IPS-NIHi7 (cell line): Measurements from ENCODE around the gene ACSF2.
A peak's percentile ranks its signal among the peaks of the same experiment; 100 is the strongest.
"Not testable (repeated sequence)": the region's sequence is repeated elsewhere in the genome, so short reads cannot be mapped to it uniquely, and the experiment has no call there.

Experiments used
- DNase-seq: peaks from one replicate; pipeline ENCODE4 v3.0.0; 2012; ENCODE audit warnings: mixed read lengths; ENCODE audit errors: extremely low spot score

Gene ACSF2

DNA sequence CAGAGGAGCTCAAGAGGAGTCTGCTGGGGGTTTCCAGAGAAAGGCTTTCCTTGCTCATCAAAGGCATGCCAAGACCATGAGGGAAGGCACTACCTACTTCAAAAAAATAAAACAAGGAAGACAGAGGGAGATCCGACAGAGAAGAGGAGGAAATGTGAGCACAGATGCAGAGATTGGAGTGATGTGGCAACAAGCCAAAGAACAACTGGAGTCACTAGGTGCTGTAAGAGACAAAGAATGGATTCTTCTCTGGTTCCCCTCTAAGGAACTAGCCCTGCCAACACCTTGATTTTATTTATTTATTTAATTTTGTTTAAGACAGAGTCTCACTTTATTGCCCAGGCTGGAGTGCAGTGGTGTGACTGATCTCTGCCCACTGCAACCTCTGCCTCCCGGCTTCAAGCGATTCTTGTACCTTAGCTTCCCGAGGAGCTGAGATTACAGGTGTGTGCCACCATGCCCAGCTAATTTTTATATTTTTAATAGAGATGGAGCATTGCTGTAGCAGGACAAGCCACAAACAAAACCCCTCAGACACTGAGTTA is 13.8 kb upstream of the ACSF2 start:
- DNase-seq = no peak

DNA sequence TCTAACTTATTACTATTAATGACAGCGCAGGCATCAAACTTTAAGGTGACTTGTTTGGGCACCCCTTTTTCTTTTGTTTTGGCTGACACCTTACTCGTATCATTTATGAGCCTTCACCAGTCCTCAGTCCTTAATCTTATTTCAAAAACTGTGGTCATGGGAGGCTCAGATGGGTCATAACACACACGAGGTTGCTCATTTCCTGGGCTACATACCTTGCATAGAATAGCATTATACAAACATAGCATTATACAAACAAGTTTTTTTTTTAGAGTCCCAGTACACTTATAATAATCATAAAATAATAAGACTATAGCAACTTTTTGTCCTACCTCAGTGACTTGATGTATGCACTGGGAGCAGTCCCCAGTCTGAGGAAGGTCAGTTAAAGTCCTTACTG is 11.2 kb upstream of the ACSF2 start:
- no peak for DNase-seq

DNA sequence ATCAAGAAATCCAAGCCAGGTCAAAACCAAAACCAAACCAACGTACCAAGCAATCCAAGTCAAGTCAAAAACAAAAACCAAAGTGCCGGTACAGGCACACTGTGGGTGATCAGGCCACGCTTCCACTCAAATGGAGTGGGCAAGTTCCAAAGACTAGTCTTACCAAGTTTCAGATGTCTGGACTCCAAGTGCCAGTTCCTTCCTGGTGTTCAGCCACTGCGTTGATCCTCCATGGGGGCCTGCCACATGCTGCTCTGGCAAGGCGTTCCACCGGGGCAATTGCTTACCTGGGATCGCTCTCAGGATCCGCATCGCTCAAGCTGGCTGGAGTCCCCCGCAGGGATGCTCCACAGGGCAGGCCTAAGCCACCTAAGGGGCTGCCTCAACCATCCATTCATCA is 6.4 kb upstream of the ACSF2 start:
- not testable (repeated sequence) for DNase-seq

DNA sequence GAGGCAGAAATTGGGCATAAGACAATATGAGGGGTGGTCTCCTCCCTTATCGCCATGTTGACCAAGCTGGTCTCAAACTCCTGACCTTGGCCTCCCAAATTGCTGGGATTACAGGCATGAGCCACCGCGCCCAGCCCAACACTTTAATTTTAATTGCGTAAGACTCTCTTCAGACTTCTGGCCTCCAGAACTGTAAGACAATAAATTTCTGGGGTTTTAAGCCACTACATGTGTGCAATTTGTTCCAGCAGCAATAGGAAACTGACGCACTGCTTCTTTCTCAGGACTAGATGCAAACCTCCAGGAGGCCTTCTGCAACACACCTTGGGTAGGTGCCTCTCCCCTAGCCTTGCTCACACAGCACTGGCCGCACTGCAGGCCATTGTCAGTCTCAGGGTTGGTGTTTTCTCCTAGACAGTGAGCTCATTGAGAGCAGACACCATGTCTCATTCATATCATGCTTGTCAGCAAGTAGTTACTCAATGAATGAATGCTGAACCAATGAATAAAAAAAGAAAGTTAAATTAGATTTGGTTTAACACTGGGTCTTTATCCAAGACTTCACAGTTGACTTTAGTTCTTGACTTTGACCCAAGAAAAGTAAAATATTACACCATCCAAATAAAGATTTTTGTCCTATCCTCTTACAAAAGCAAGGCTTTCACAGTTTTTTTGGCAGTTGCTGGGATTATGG is 5.5 kb upstream of the ACSF2 start:
- DNase-seq = no peak

DNA sequence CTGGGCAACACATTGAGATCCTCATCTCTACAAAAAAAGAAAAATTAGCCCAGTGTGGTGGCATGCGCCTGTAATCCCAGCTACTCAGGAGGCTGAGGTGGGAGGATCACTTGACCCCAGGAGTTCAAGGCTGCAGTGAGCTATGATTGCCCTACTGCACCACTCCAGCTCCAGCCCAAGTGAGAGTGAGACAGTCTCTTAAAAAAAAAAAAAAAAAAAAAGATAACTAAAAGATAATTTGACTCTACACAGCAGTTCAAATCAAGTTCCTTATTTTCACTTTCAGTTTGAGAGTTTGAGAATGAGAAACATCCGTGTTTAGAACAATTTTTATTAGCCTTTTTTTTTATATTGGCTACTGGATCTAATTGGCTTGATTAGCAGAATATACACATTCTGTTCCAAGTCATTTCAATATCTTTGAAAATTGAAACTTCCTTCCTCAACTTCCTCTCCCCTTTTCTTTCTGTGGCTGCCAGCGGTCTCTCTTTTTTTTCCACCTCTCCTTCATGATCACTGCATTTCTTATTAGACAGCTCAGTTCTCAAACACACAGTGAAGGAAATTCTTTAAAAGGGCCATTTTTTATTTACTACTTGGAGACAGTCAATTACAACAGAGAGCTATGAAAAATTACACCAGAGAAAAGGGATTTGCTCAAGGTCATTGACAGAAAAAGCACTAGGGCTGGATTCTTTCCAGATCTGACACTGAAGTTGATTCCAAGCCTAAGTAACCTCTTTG is 4.5 kb upstream of the ACSF2 start:
- no peak for DNase-seq

DNA sequence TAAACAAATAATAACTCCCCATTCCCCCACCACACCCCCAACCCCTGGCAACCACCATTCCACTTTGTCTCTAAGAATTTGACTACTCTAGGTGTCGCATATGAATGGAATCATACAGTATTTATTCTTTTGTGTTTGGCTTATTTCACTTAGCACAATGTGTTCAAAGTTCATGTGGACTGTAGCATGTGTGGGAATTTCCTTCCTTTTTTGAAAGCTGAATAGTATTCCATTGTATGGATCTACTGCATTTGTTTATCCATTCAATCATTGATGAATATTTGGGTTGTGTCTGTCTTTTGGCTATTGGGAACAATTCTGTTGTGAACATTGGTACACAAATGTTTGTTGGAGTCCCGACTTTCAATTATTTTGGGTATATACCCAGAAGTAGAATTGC is 3.3 kb upstream of the ACSF2 start:
- DNase-seq = no peak

DNA sequence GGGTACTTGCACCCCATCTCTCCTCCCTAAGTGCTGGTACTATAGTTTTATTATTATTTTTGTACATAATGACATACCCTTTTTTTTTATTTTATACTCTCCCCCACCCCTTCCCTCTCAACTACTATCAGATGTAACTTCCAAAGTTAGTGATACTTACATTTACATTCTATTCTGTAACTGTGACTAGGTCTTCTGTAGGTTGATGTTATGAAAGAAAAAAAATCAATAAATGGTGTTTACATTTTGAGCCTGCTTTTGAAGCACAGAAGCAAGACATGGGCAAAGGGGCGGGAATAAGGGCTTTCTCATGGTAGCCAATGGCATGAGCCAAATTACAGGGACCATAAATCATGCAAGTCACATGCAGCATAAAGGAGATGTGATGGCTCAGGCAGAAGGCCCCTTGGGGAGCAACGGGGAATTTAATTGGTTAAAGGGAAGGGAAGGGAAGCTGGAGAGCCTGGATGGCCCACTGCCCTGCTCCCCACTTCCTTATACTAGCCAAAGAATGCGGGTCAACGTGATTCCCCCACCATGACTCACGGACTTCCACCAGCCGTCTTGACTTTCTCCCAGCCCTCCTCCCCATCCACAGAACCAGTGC is 2.4 kb upstream of the ACSF2 start:
- DNase-seq = no peak

DNA sequence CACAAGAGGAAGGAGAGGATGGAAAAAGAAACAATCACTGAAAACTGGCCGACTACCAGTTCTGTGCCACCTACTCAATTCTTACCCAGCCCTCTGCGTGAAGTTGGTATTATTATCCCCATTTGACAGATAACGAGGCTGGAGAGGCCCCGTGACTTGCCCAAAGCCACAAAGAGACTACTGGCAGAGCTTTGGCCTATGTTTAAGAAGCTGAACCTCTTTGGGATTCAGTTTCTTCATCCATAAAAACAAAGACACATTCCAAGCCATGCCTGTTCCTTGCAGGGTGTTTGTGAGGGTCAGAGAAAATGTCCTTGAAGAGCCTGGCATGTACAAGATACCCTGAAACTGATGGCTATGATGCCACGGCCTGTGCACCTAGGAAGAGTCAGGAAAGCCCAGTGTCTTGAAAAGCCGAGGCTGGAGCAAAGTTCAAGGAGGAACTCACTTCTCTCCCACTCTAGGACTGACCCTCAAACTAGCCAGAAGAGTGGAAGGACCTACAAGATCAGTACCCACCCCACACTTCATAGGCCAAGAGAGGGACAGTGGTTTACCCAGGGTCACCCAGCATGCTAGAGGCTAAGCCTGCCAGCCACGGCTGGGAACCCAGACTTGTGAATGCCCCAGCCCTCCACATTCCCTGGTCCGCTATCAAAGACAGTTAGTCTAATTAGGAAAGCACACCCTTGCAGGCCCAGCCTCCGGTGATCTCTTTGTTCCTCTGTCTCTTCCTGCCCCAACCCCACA is 1.6 kb upstream of the ACSF2 start:
- DNase-seq = no peak

DNA sequence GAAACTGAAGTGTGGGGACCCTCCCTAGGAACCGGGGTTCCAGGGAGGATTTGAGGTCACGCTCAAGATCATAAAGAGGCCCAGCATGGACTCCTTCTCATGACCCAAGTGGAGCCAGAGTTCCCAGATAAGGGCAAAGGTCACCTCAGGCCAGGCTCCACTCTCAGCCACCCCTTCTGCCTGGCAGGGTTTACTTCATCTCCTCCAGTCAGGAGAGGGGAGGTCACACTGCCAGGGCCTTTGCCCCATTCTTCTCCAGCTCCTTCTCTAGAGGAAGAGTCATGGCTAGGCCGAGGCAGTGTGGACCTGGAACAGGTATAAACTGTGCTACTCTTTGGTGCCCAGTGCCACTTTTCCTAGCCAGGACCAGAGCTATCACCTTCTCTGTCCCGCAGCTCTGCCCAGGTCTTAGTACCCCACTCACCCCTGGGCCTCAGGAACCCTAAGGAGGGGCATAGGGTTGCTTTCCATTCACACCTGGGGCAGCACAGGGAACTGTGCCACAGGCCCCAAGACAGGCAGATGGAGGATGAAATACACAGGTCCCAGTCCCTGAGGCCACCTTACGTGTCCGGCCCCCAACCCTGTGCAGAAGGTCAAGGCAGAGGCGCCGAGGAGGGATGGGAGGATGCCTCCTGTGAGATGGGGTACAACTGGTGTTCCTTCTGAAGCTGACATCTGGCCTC is 879 bp upstream of the ACSF2 start:
- no peak for DNase-seq

DNA sequence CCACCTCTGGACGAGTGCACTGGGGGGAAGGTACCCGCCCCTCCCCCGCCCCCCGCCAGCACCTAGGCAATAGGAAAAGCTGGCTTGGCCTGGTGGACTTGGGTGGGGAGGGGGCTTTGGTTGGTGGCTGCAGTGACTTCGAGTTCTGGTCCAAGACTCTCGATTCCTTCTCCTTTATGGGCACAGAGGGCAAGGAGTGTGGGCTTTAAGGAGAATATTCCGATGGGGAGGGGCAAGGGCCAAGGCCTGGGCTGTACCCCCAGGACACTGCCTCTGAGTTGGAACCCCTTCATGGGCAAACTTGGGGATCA is 409 bp downstream of the ACSF2 start:
- peak; percentile 82 for DNase-seq

DNA sequence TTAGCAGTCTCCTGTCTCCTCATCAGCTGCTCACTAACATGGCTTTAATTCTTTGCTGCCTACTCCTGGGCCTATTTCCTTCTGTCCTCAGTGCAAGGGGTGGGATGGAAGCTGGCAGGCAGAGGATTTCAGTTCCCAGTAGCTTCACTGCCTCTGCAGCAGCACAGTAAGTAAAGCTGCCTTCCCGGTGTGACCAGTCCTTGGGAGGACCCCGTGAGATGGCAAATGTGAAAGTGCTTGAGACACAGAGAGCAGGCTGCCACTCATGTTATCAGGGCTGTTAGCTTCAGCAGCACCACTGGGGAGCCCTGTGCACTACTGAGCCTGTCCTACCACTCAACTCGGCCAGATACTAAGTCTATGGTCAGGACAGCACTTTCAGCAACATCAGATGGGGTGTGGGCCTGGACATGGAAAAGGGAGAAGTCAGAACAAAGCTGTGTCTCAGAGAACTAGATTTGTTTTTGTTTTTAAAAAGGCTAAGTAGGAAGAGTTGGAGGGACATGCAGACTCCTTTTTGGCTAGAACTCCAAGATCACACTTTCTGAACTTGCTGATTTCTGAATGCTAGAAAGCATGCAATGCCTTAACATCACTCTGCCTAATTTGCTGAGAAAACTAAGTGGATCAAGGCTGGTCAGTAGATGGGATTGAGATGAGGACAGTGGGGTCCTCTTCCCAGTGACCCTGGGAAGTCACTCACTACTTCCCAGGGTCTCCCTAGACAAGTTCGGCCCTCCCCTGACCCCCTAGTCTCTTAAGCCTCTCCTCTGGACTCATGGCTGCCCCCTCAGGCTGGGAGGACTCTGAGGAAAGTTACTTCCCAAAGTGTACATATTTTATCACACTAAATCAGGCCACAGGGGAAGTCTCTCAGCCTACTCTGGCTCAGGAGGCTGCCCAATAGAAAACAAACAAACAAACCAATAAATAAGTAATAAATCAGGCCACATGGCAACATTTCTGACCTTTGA is 1.1 kb downstream of the ACSF2 start:
- peak; percentile 54 for DNase-seq

DNA sequence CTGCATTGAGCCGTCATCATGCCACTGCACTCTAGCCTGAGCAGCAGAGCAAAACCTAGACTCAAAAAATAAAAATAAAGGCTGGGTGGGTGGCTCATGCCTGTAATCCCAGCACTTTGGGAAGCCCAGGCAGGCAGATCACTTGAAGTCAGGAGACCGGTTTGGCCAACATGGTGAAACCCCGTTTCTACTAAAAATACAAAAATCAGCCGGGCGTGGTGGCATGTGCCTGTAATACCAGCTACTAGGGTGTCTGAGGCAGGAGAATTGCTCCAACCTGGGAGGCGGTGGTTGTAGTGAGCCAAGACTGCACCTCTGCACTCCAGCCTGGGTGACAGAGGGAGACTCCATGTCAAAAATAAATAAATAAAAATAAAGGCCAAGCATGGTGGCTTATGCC is 2.1 kb downstream of the ACSF2 start:
- not testable (repeated sequence) for DNase-seq

DNA sequence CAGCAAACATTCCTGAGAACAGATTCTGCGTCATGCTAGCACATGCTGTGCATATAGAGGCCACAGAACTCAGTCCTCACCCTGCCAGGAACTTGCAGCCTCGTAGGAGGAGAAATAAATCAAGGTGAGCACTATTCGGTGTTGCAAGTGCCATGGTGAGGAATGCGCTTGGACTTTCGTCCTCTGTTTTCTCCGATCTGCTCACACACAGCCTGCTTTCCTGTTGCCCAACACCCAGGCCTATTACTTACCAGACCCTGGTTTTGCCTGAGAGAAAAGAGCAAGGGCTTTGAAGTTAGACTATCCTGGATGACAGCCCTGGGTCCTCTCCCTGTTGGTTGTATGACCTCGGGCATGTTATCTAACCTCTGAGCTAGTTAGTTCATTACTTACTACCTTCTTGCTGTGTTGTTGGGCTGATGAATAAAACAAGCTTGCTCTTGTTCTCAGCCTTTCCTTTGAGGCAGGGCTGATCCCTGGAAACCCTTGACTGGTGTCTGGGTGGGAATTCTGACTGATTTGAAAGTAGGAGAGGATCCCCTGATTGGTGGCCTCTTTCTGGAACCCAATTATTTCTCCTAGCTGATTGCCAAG is 2.9 kb downstream of the ACSF2 start:
- DNase-seq = no peak

DNA sequence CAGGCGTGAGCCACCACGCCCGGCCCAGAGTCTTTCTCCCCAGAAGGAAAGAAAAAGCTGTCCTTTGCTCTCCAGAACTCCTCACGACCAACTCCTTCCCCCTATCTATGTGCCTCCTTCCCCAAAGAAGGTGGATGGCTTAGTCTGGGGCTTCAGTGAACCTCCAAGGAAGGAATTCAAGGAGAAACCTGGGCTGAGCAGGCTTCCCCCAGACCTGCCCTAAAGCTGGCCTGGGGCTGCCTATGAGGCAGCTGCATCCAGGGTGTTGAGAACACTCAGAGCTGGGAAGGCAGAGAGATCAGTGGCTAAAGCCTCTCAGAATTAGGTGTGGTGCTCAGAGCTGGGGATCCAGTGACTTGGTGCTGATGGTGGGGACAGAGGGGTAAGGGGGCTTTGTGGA is 3.8 kb downstream of the ACSF2 start:
- DNase-seq = no peak

DNA sequence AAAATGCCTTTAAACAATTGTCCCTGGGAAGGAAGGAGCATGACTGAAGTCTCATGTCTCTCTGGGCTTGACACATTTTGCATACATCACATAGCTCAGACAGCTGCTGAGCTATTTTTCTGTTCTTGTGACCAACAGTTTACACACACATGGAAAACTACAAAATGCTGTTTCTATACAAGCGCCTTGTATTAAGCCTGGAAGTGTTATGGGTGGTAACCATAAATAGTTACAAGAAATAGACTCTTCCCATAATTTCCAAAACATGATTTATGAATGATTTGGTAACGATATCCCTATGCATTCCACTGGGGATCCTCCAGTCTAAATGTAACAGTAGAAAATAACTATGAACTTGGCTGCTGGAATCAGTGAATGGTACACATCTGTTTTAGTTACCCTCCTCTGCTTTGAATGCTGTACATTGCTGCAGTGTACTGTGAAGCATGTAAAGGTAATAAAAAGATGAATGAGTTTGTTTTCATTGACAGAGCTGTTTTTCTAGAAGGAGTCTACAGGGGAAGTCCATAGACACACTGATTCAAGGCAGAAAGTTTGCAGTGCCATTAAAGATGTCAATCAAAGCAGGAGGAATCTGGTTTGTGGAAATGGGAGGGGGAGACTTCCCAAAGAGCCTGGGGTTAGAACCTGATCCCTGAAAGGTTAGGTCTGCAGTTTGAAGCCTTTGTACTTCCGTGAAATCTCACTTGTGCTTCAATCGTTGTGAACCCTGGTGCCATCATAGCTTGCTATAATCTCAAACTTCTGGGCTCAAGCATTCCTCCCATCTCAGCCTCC is 5.0 kb downstream of the ACSF2 start:
- no peak for DNase-seq

DNA sequence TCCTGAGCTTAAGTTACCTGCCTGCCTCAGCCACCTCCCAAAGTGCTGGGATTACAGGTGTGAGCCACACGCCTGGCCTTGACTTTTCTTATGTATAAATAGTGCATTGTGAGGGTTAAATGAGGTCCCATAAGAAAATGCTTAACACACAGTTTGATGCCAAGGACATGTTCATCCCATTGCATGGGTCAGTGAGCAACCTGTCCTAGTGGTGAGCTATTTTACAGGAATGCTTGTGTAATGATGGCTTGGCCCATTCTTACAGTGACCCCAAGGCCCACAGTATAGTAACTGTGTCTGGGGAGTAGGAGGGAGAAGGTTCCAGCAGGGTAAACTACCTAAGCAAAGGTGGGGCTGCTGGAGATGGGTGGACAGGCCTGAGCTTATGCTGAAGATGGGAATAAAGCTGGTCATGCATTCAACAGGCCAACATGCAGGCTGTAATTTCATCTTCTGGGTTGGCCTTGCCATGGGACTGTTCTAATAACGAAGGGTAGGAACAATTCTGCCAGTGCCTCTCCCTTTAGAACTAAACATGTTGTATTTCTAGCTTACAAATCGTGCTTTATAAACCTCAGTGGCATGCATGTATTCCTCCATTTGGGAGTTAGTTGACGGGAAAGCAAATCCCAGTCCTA is 6.2 kb downstream of the ACSF2 start:
- DNase-seq = no peak

DNA sequence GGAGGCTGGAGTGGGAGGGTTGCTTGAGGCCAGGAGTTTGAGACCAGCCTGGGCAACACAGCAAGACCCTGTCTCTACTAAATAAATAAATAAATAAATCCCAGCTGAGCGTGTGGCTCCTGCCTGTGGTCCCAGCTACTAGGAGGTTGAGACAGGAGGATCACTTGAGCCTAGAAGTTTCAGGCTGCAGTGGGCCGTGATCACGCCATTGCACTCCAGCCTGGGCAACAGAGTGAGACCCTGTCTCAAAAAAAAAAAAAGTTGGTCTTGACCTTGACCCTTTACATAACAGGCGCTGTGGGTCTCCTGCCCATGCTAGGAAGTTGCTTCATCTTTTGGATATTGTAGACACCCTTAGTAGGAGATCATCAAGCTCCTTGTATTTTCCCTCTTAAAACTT is 11.4 kb downstream of the ACSF2 start:
- DNase-seq = no peak

DNA sequence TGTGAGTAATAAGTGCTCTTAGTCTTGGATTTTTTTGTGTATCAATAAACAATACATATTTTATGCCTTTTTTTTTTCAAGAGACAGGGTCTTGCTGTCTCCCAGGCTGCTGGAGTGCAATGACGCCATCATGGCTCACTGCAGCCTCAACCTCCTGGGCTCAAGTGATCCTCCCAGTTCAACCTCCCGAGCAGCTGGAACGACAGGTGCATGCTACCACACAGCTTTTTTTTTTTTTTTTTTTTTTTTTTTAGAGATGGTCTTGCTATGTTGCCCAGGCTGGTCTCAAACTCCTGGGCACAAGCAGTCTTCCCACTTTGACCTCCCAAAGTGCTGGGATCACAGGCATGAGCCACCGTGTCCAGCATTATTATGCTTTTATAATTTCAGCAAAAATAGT is 13.0 kb downstream of the ACSF2 start:
- no peak for DNase-seq
